Measurements from ENCODE around the gene HDAC7.
"Not testable (repeated sequence)": the region's sequence is repeated elsewhere in the genome, so short reads cannot be mapped to it uniquely, and the experiment has no call there.

HDAC7 gene

GRCh38 chr12:47811581-47812484 lies 7.9 kb downstream of the HDAC7 start:
- DNase-seq: no peak

GRCh38 chr12:47811072-47811396 lies 8.7 kb downstream of the HDAC7 start:
- no peak for DNase-seq

DNA sequence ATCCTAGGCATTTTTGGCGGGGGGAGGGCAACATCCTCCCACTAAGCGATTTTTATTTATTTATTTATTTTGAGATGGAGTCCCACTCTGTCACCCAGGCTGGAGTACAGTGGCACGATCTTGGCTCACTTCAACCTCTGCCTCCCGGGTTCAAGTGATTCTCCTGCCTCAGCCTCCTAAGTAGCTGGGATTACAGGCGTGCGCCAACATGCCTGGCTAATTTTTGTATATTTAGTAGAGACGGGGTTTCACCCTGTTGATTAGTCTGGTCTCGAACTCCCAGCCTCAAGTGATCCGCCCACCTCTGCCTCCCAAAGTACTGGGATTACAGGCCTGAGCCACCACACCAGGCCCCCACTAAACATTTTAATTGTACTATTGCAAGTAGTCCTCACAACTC lies 10.2 kb downstream of the HDAC7 start:
- DNase-seq: not testable (repeated sequence)

DNA sequence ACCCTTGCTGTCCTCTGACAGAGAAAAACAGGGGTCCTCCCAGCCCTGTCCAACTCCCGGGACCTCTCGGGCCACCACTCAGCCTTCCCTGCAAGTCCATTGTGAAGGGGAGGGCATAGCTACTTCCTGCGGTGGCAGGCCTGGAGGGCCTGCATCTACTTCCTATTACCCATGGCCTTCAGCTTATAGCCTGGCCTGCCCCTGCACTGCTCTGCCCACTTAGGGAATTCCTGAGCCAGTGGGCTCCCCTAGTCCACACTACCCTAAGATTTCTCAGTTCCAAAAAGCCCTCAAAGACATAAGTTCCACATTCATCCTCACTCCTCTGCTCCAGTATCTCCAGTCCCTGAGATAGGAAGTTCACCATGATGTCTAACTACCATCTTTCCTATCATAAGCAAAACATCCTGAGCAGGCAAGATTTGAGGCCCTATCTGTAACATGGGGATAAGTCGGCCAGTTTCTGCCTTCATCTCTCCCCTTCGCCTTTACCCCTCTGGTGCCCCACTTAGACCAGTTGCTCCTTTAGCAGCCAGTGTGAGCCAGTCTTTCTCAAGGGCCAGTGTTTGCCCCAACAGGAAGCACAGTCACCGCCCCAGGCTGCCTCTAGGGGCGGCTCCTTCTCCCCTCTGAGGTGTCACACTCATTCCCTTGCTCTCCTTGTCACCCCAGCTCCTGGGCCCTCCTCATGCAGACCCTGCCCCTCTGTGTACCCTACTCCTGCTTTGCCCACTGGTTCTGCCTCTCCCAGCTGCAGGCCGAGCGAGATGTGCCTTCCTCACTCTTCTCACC lies 10.9 kb downstream of the HDAC7 start:
- DNase-seq: no peak

GRCh38 chr12:47808050-47808449 lies 11.7 kb downstream of the HDAC7 start:
- no peak for DNase-seq

- DNase-seq: no peak
Observed at GRCh38 chr12:47807338-47807737, 12.4 kb downstream of the HDAC7 start.

DNA sequence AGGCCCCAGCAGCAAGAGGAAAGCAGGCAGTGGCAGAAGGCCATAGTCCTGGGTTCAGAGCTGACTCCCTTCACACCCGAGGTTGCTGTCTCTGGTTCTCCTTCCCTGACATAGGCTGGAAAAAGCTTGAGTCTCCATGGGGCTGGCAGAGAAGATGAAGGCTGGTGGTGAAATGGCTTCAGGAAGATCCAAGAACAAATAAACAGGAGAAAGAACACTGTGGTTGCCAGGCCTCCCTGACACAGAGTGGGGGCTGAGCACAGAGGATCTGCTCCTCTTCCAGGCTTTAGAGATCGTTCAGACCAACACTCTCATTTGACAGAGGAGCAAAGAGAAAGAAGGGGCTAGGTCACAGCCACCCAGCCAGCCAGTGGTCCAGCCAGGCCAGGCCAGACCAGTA lies 14.3 kb downstream of the HDAC7 start:
- DNase-seq: no peak

DNA sequence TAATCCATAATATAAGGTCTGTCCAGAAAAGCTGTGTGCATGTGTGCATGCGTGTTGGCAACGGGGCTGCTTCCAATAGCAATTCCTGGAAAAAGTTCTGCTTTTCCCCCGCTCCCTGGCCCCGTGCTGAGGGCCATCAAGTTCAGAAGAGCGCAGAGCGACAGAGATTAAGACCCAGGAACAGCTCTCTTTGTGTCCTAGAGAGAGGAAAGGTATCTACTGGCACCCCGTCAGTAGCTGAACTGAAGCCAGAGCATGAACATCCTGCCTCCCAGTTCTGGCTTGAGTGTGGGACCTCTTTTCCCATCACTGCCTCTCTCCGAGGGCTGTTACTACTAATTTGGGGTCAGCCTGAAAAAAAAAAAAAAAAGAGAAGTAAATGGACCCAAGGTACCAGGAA lies 15.5 kb downstream of the HDAC7 start:
- no peak for DNase-seq

- DNase-seq: no peak
Observed at GRCh38 chr12:47803191-47803875, 16.4 kb downstream of the HDAC7 start.

- no peak for DNase-seq
Observed at GRCh38 chr12:47802312-47802711, 17.4 kb downstream of the HDAC7 start.

- no peak for DNase-seq
Observed at GRCh38 chr12:47801904-47802246, 17.8 kb downstream of the HDAC7 start.

- DNase-seq: no peak
Observed at GRCh38 chr12:47801170-47801903, 18.4 kb downstream of the HDAC7 start.

- DNase-seq: no peak
Observed at GRCh38 chr12:47800582-47800981, 19.1 kb downstream of the HDAC7 start.

DNA sequence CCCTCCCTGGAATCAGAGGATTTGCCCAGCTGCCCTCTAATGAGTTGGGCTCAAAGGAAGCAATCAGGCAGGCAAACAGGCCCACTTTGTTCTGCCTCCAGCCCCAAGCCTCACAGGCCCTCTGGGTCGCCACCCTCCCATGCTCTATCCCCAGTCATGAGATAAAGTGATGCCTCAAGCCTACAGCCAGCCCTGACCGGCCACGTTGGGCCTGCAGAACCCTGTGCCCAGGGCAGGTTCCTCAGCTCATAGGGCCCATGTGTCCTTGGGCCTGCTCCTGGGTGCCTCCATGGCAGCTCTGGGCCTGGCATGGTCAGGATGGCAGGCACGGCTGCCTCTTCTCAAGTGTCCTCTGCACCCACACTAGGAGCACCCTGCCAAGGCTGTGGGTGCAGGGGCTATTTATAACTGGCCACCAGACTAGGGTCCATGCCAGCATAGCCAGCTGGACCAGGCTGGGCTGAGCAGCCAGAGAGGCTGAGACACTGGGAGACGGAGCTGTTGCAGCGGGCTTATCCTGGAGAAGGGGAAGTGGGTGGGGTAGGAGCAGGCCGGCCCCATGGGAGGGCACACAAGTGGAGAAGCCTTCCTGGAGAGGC lies 20.2 kb downstream of the HDAC7 start:
- no peak for DNase-seq

DNA sequence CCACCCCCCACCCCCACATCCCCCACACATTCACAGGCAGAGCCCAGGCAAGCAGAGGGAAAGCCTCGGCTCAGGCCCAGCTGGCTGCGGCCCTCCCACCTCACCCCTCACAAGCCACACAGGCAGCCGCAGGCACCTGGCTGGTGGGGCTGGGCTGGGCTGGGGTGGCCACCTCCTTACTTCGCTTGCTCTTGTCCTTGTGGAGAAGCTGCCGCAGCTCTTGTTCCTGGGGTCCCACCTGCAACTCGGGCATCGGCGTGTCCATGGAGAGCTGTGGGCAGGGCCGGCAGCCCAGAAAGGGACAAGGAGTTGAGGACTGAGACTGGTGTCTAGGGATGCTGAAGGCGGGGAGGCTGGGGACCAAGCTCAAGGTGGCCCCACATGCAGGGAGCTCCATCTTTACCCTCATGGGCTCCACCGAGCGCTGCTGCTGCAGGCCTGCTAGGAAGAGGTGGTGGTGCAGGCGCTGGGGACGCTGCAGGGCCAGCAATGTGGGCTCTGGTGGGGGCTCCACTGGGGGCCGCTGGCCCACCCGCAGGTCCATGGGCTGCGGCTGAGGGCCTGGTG lies 21.2 kb downstream of the HDAC7 start:
- DNase-seq: no peak

GRCh38 chr12:47797441-47797840 lies 22.3 kb downstream of the HDAC7 start:
- DNase-seq: no peak

GRCh38 chr12:47795814-47796411 lies 23.8 kb downstream of the HDAC7 start:
- no peak for DNase-seq

GRCh38 chr12:47795121-47795813 lies 24.4 kb downstream of the HDAC7 start:
- DNase-seq: no peak

GRCh38 chr12:47794679-47795078 lies 25.0 kb downstream of the HDAC7 start:
- DNase-seq: no peak

DNA sequence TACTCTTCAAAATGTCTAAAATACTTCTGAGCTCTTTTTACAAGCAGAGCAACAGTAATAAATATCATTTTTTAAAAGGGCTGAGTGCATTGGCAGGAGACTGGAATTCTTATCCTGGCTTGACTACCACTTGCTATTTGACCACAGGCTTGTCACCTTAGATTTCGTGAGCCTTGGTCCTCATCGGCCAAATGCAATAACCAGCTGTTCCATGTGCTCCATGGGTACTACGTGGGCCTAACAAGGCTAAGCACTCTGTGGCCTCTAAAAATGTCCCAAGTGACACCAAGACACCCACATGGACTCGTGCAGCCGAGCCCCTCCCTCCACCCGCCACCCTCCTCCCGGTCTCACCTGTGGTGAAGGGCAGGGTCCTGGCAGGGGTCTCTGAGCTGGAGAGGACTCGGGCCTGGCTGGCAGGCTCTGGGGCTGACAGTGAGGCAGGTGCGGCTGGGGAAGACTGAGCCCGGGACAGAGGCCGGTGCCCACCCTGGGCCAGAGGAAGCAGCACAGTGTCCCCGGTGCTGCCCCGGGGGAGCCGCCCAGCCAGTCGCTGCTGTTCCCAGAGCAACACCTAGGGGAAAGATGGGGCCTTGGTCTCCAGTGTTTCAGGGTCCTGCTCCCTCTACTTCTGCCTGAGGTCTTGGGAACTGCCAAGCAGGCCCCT lies 26.6 kb downstream of the HDAC7 start:
- no peak for DNase-seq

DNA sequence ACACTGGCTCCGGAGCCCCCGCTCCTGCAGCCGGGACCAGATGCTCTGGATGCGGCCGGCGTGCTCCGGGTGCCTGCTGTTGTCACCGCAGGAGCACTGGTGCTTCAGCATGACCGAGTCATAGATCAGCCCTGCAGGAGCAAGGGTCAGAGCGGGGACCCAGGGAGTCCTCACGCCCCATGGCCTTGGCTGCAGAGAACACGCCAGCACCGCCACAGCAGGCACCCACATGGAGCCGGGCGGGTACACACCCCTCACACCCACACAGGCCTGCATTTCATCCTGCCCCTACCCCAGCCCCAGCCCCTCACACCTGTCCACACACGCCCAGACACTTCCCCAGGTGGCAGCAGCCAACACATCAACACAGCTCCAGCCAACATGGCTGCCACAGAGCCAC lies 27.8 kb downstream of the HDAC7 start:
- no peak for DNase-seq
